GM12892 (cell line): ENCODE data around the gene BACE2.

Experiments used
- POLR2A ChIP-seq: IDR thresholded peaks from 2 replicates; pipeline ENCODE4 v1.6.1; 2011; ENCODE audit warnings: low read depth, low read length, control low read depth
- POLR2AphosphoS5 ChIP-seq: IDR thresholded peaks from 2 replicates; pipeline ENCODE4 v1.6.1; 2011; ENCODE audit warnings: low read depth, low read length, control low read depth
- TAF1 ChIP-seq: IDR thresholded peaks from 2 replicates; pipeline ENCODE4 v1.6.1; 2011; ENCODE audit warnings: low read depth, mild to moderate bottlenecking, control low read depth, low read length, borderline replicate concordance

DNA sequence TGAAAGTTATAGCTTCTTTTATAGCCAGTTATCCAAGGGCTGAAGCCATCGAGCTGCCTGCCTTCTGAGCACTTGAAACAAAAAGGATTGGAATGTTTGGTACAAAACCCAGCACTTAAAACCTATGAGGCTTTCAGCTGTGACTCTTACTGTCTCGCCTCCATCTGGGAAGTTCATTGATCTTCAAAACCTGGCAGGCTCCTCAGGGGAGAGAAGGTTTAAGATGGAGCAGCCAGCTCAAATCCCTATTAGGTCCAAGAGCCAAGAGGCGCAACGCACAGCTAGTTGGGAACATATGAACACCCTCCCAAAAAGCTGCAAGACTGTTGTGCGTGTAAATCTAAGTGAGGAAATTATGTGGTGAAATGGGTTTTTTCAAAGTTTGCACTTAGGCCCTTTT lies 33.4 kb downstream of the BACE2 start:
- no peak for TF ChIP-seq TAF1
- TF ChIP-seq POLR2AphosphoS5 = no peak
- TF ChIP-seq POLR2A = no peak
